Embryonic facial prominence (tissue), 1 donor: Measurements from ENCODE around the gene LIN52.

ENCODE experiments used
- DNase-seq: peaks from one replicate; pipeline ENCODE4 v3.0.0-alpha.2; 2016; ENCODE audit errors: extremely low spot score

LIN52 gene

GRCh38 chr14:74084277-74085046, at the start of gene LIN52, which contains the start of gene ALDH6A1:
Gene LIN52 (plus strand): TSS chr14:74084956. CDS start chr14:74084975, 19 bp downstream.
Gene ALDH6A1 (minus strand): TSS chr14:74084453. CDS start chr14:74084394, 59 bp downstream.
- DNase-seq, result peak; percentile 100

GRCh38 chr14:74035556-74035955, 49.2 kb upstream of the LIN52 start:
- DNase-seq, result no peak

- DNase-seq, result peak; percentile 22
Measured at GRCh38 chr14:74038020-74038859, 46.5 kb upstream of the LIN52 start.

- DNase-seq, result no peak
Measured at GRCh38 chr14:74042296-74042695, 42.5 kb upstream of the LIN52 start.

- DNase-seq, result no peak
Measured at GRCh38 chr14:74045522-74045921, 39.2 kb upstream of the LIN52 start.

- no peak for DNase-seq
Measured at GRCh38 chr14:74048281-74048680, 36.5 kb upstream of the LIN52 start.

- DNase-seq, result no peak
Measured at GRCh38 chr14:74049876-74050495, 34.8 kb upstream of the LIN52 start.

GRCh38 chr14:74062809-74063150, 22.0 kb upstream of the LIN52 start:
- DNase-seq, result no peak

GRCh38 chr14:74064426-74064825, 20.3 kb upstream of the LIN52 start:
- DNase-seq, result no peak

GRCh38 chr14:74064883-74065282, 19.9 kb upstream of the LIN52 start:
- no peak for DNase-seq

- DNase-seq, result no peak
Measured at GRCh38 chr14:74065746-74066575, 18.8 kb upstream of the LIN52 start.

GRCh38 chr14:74077401-74077800, 7.4 kb upstream of the LIN52 start:
- no peak for DNase-seq

GRCh38 chr14:74080820-74081460, 3.8 kb upstream of the LIN52 start:
- DNase-seq, result no peak

GRCh38 chr14:74081491-74081890, 3.3 kb upstream of the LIN52 start:
- DNase-seq, result no peak

GRCh38 chr14:74083161-74083560, 1.6 kb upstream of the LIN52 start:
- DNase-seq, result no peak

GRCh38 chr14:74083784-74084276, 926 bp upstream of the LIN52 start:
- no peak for DNase-seq

- DNase-seq, result peak; percentile 14
Measured at GRCh38 chr14:74085047-74085637, 386 bp downstream of the LIN52 start.

- no peak for DNase-seq
Measured at GRCh38 chr14:74085828-74086227, 1.1 kb downstream of the LIN52 start.

- no peak for DNase-seq
Measured at GRCh38 chr14:74089251-74090020, 4.7 kb downstream of the LIN52 start.

GRCh38 chr14:74105381-74105780, 20.6 kb downstream of the LIN52 start:
- DNase-seq, result no peak
